ENCODE results near the gene ERGIC3. TPM values are rescaled to one million over a fixed set of nuclear protein-coding genes. Genes with fewer than 3 reads are reported as not detected.

Gene ERGIC3
- total RNA-seq, 2 donors from 2014 or later: 119 to 120 TPM

Other genes starting within 250 kb of the ERGIC3 start
- not detected for gene FAM83C, start 249.7 kb upstream of the ERGIC3 start, total RNA-seq
- gene UQCC1, start 130.1 kb upstream of the ERGIC3 start, total RNA-seq: 10 to 100 TPM; 77.5 to 94.6 TPM
- 1 to 10 TPM in 1 of 2 donors, under 1 TPM in 1; 0.56 to 1.3 TPM for gene GDF5, start 103.8 kb upstream of the ERGIC3 start, total RNA-seq
- gene CEP250, start 86.5 kb upstream of the ERGIC3 start, total RNA-seq: 10 to 100 TPM; 11.1 to 17.3 TPM
- gene C20orf173, start 12.4 kb upstream of the ERGIC3 start, total RNA-seq: not detected
- 1 to 10 TPM; 2.5 to 6.0 TPM for gene SPAG4, start 73.8 kb downstream of the ERGIC3 start, total RNA-seq
- gene CPNE1, start 122.8 kb downstream of the ERGIC3 start, total RNA-seq: 10 to 100 TPM; 69.1 to 84.1 TPM
- gene RBM12, start 122.8 kb downstream of the ERGIC3 start, total RNA-seq: 10 to 100 TPM; 44.6 to 62.7 TPM
- gene NFS1, start 157.3 kb downstream of the ERGIC3 start, total RNA-seq: 10 to 100 TPM; 33.6 to 36.8 TPM
- gene ROMO1, start 157.3 kb downstream of the ERGIC3 start, total RNA-seq: 100 to 1,000 TPM; 172 to 184 TPM
- gene RBM39, start 200.2 kb downstream of the ERGIC3 start, total RNA-seq: 100 to 1,000 TPM; 143 to 172 TPM
- gene PHF20, start 229.9 kb downstream of the ERGIC3 start, total RNA-seq: 10 to 100 TPM; 45.5 to 50.5 TPM

All from left cardiac atrium (tissue), 2 donors.